GM12878 (cell line): ENCODE results near the gene HAPLN2. TPM values are rescaled to one million over a fixed set of nuclear protein-coding genes. Genes with fewer than 3 reads are reported as not detected.
A peak's percentile ranks its signal among the peaks of the same experiment; 100 is the strongest.

ENCODE experiments used
- ATAC-seq: fragments of 200-7000 bp; cut with Tn5 transposase; 3 replicates; pipeline ENCODE4 v1.9.1; 2020; ENCODE audit warnings: mild to moderate bottlenecking, moderate library complexity
- BruUV-seq: library from RNA; stranded (reverse); fragments of 400-500 nt; replicated peaks from 2 replicates; lab custom pipeline; 2021; lab: Mats Ljungman, UMichigan
- CTCF ChIA-PET: fragments of 300-600 bp; sonication (Branson Sonifier 250); formaldehyde crosslinking; extraction: SDS; loops from one replicate; lab custom pipeline; 2021; ENCODE audit warnings: inconsistent platforms; lab: Yijun Ruan, JAX
- POLR2A ChIA-PET: fragments of 350-600 bp; formaldehyde crosslinking; extraction: SDS; loops from one replicate; lab custom pipeline; 2021; ENCODE audit warnings: inconsistent platforms; lab: Charles Lee
- RAD21 ChIA-PET: fragments of 300-600 bp; sonication (Branson Sonifier 250); formaldehyde crosslinking; loops from one replicate; lab custom pipeline; 2023; ENCODE audit warnings: antibody characterized with exemption; ENCODE audit not compliant: unreplicated experiment; lab: Charles Lee
- SMC1A ChIA-PET: fragments of 300-600 bp; sonication (Branson Sonifier 250); formaldehyde crosslinking; loops from one replicate; lab custom pipeline; 2023; ENCODE audit not compliant: unreplicated experiment, uncharacterized antibody; lab: Charles Lee
- DNase-seq: peaks from one replicate; pipeline ENCODE4 v3.0.0-alpha.2; 2011; ENCODE audit warnings: low read depth, low spot score
- FAIRE-seq: peaks from 3 replicates; lab custom pipeline; 2011; peaks lifted over from hg19 to GRCh38; lab: Jason Lieb, UNC
- H2AFZ ChIP-seq: 2 replicates; pipeline ENCODE4 v1.6.0; 2011; ENCODE audit warnings: low read depth, low read length, control low read depth; ENCODE audit not compliant: control insufficient read depth
- H3K27ac ChIP-seq: 2 replicates; pipeline ENCODE4 v1.5.1; 2011; ENCODE audit warnings: control low read depth; ENCODE audit not compliant: control insufficient read depth, insufficient read depth
- H3K27me3 ChIP-seq, 2 experiments: replicated peaks in 1 of 2; 2 replicates each; pipeline versions ENCODE4 v1.6.0 to v1.6.1; 2011; ENCODE audit warnings: low read length in 1 of 2; ENCODE audit not compliant: control insufficient read depth in 2 of 2, insufficient read depth in 2 of 2
- H3K36me3 ChIP-seq, 2 experiments: 2 replicates each; pipeline ENCODE4 v1.5.1; 2011; ENCODE audit warnings: low read length in 1 of 2; ENCODE audit not compliant: control insufficient read depth in 2 of 2, insufficient read depth in 2 of 2
- H3K4me1 ChIP-seq: 2 replicates; pipeline ENCODE4 v1.6.1; 2011; ENCODE audit warnings: mild to moderate bottlenecking, low read length, moderate library complexity, mixed read lengths; ENCODE audit not compliant: control insufficient read depth, insufficient read depth
- H3K4me2 ChIP-seq: 2 replicates; pipeline ENCODE4 v1.6.0; 2011; ENCODE audit warnings: control low read depth; ENCODE audit not compliant: control insufficient read depth, insufficient read depth
- H3K4me3 ChIP-seq: fragments of 200-600 bp; sonication (generic); 2 replicates; pipeline ENCODE4 v1.5.1; 2016
- H3K79me2 ChIP-seq: 2 replicates; pipeline ENCODE4 v1.6.0; 2011; ENCODE audit warnings: low read length; ENCODE audit not compliant: control insufficient read depth, insufficient read depth
- H3K9ac ChIP-seq: 2 replicates; pipeline ENCODE4 v1.8.0; 2011; ENCODE audit warnings: low read length, control low read depth, mixed read lengths; ENCODE audit not compliant: control insufficient read depth, insufficient read depth
- H3K9me3 ChIP-seq: replicated peaks from 3 replicates; pipeline ENCODE4 v1.5.1; 2011; ENCODE audit warnings: mild to moderate bottlenecking, low read length; ENCODE audit not compliant: control insufficient read depth, insufficient read depth
- H4K20me1 ChIP-seq: 2 replicates; pipeline ENCODE4 v1.6.0; 2011; ENCODE audit not compliant: control insufficient read depth, insufficient read depth
- EZH2 ChIP-seq: IDR thresholded peaks from 2 replicates; pipeline ENCODE4 v1.6.1; 2012; ENCODE audit warnings: low read depth, mild to moderate bottlenecking, control low read depth, inconsistent platforms, low read length, borderline replicate concordance; ENCODE audit not compliant: control insufficient read depth
- WGBS: methylation state at CpG from one replicate; pipeline ENCODE4 v1.1.6; 2016; ENCODE audit warnings: low lambda C conversion rate; ENCODE audit not compliant: insufficient replicate concordance, insufficient coverage; ENCODE audit errors: missing lambda C conversion rate; 5-methylcytosine and 5-hydroxymethylcytosine counted together
- in situ Hi-C: fragments of 300-500 bp; cut with MboI; formaldehyde crosslinking; loops from 9 replicates; pipeline ENCODE4 v1.14.3; 2018; ENCODE audit warnings: mixed read lengths
- intact Hi-C: fragments of 100-400 bp; cut with micrococcal nuclease; formaldehyde crosslinking; loops from one replicate; pipeline ENCODE4 v1.14.2; 2022; ENCODE audit not compliant: unreplicated experiment
- polyA plus RNA-seq, 11 experiments: library from polyadenylated mRNA; depleted of rRNA in 4 of 11; unstranded in 6 of 11; stranded (reverse) in 5 of 11; fragments of >200 nt; fragmentation: Nextera tagmentation in 4 of 11; fragmentation: Illumina TruSeq in 1 of 11; extraction: Ambion mirVana in 4 of 11; extraction: Trizol in 1 of 11; gene quantifications; 1 replicate in 1 of 11; 2 replicates in 10 of 11; pipeline versions ENCODE4 v1.2.1 to v1.2.3, GENCODE V29; 2011 to 2016; ENCODE audit warnings: inconsistent platforms in 2 of 11, missing spikeins in 2 of 11, low read depth in 1 of 11
- total RNA-seq, 4 experiments: library from RNA; depleted of rRNA in 3 of 4; stranded (reverse); fragments of >200 nt in 3 of 4; fragmentation: Illumina TruSeq in 1 of 4; extraction: Trizol in 1 of 4; gene quantifications; 2 replicates each; pipeline versions ENCODE4 v1.2.1 to v1.2.3, GENCODE V29; 2013 to 2021
- TF ChIP-seq, protein P1 (sequence below), 3 experiments: IDR thresholded peaks in 2 of 3; conservative IDR thresholded peaks in 1 of 3; 2 replicates each; pipeline ENCODE4 v1.5.1; 2011; ENCODE audit warnings: low read depth in 3 of 3, low read length in 3 of 3, mild to moderate bottlenecking in 3 of 3, control low read depth in 2 of 3, moderate library complexity in 2 of 3, inconsistent platforms in 1 of 3, mixed read lengths in 1 of 3; ENCODE audit not compliant: control insufficient read depth in 2 of 3, insufficient read depth in 1 of 3; ENCODE audit errors: extremely low read depth in 1 of 3
- TF ChIP-seq, protein P2 (sequence below): IDR thresholded peaks from 2 replicates; pipeline ENCODE4 v1.6.1; 2011; ENCODE audit warnings: low read depth, mild to moderate bottlenecking, low read length, moderate library complexity, borderline replicate concordance; ENCODE audit errors: extremely low read depth

HAPLN2 gene
- total and polyA plus RNA-seq, 10 of the 15 experiments (the other 5 are each of a cell fraction or from before 2014, with no cell fraction given), result 0.15 to 0.24 TPM; not detected in 8

DNA sequence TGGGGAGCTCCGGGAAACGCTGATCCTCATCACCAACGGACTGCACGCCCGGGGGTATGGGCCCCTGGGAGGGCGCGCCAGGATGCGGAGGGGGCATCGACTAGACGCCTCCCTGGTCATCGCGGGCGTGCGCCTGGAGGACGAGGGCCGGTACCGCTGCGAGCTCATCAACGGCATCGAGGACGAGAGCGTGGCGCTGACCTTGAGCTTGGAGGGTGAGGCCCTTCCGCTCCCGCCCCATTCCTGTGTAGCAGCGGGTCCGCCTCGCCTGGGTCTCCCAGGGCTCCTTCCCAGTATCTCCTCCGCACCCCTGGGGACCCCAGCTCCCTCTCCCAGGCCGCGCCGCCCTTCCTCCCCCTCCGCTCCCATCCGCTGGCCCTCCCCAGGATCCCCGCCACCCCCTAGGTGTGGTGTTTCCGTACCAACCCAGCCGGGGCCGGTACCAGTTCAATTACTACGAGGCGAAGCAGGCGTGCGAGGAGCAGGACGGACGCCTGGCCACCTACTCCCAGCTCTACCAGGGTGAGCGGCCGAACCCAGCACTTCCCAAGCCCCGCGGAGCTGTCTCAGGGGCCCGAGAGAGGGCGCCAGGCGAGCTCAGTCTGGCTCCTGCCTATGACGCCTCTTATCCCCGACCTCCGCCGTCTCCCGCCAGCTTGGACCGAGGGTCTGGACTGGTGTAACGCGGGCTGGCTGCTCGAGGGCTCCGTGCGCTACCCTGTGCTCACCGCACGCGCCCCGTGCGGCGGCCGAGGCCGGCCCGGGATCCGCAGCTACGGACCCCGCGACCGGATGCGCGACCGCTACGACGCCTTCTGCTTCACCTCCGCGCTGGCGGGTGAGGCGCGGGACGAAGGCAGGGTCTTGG lies 5.0 kb downstream of the HAPLN2 start:
- peak overlapping the region; percentile 27; the same call in 1 of the 2 replicates for H2AFZ ChIP-seq
- POLR2A ChIA-PET, result no interaction called here
- H3K27me3 ChIP-seq, result peaks cover 13 to 22% of the 10 kb centered on the region in 2 experiments

More for the DNA sequence above, 5.0 kb downstream of the HAPLN2 start:
- 6% methylated on average over 62 of the region's 87 CpGs for WGBS
- Histone ChIP-seq H3K9ac (no peak overlapping the region), H3K9me3 (no peaks in the 10 kb centered on the region), H3K27ac (no peak overlapping the region), H3K4me1 (no peaks in the 10 kb centered on the region; the same call in 1 of the 2 replicates)
- DNase-seq (no peak), FAIRE-seq (no peak)
- intact Hi-C loops (loop anchor here (10.0 kb wide), 1 partner anchor 101 kb away; the partner anchor contains the start of genes ISG20L2 and METTL25B), in situ Hi-C loops (no loop called here)
- CTCF ChIA-PET, result interaction anchor here (0.5 to 9.2 kb wide), 24 partner anchors 8 to 806 kb away, joined by 3 to 208 read pairs (median 4); partner anchors contain the start of genes CRABP2, ISG20L2, METTL25B and NAXE
- TF ChIP-seq EZH2, result 0 out of 2 replicates have a peak, but pooled peaks have one; percentile 53
- TF ChIP-seq, protein P1, sequence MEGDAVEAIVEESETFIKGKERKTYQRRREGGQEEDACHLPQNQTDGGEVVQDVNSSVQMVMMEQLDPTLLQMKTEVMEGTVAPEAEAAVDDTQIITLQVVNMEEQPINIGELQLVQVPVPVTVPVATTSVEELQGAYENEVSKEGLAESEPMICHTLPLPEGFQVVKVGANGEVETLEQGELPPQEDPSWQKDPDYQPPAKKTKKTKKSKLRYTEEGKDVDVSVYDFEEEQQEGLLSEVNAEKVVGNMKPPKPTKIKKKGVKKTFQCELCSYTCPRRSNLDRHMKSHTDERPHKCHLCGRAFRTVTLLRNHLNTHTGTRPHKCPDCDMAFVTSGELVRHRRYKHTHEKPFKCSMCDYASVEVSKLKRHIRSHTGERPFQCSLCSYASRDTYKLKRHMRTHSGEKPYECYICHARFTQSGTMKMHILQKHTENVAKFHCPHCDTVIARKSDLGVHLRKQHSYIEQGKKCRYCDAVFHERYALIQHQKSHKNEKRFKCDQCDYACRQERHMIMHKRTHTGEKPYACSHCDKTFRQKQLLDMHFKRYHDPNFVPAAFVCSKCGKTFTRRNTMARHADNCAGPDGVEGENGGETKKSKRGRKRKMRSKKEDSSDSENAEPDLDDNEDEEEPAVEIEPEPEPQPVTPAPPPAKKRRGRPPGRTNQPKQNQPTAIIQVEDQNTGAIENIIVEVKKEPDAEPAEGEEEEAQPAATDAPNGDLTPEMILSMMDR (IDR thresholded peaks at IDR 0.05 in 2 of 3, conservative IDR thresholded peaks at IDR 0.05 in 1 of 3; ENCODE audit: control insufficient read depth in 2 of 3, extremely low read depth in 1 of 3, insufficient read depth in 1 of 3, low read depth in 3 of 3, low read length in 3 of 3), result peak; percentile 31 to 44 (median 42)
- TF ChIP-seq, protein P2, sequence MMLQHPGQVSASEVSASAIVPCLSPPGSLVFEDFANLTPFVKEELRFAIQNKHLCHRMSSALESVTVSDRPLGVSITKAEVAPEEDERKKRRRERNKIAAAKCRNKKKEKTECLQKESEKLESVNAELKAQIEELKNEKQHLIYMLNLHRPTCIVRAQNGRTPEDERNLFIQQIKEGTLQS, result no peak
- TF ChIP-seq, all 136 proteins: peak for 2
- ChIA-PET RAD21 (interaction anchor here (0.7 to 2.1 kb wide), 6 partner anchors 32 to 178 kb away, joined by 3 to 9 read pairs (median 4); partner anchors contain the start of gene CRABP2), SMC1A (interaction anchor here (0.8 to 1.0 kb wide), 5 partner anchors 31 to 102 kb away, joined by 3 to 5 read pairs (median 3); no protein-coding TSS in a partner anchor)
- ATAC-seq, result peak; percentile 64
- Histone ChIP-seq H3K36me3 (no peaks in the 10 kb centered on the region), H3K4me2 (peak overlapping the region; percentile 64), H3K79me2 (no peaks in the 10 kb centered on the region), H4K20me1 (no peaks in the 10 kb centered on the region), H3K4me3 (no peak overlapping the region; the same call in 1 of the 2 replicates)
- no TSS peak for BruUV-seq
